Activated CD8-positive, alpha-beta memory T cell treated with anti-CD3 and anti-CD28 coated beads for 36 hours (primary cell): Measurements from ENCODE around the gene KANTR. TPM values are rescaled to one million over a fixed set of nuclear protein-coding genes. Genes with fewer than 3 reads are reported as not detected.
"Not testable (repeated sequence)": the region's sequence is repeated elsewhere in the genome, so short reads cannot be mapped to it uniquely, and the experiment has no call there.

Source experiments
- CTCF ChIA-PET: fragments of 350-600 bp; sonication (Branson Sonifier 250); formaldehyde crosslinking; loops from one replicate; lab custom pipeline; 2021; ENCODE audit warnings: antibody characterized with exemption; lab: Charles Lee
- POLR2A ChIA-PET: fragments of 350-600 bp; sonication (Branson Sonifier 250); formaldehyde crosslinking; loops from one replicate; lab custom pipeline; 2021; ENCODE audit warnings: antibody characterized with exemption; lab: Charles Lee
- total RNA-seq, 2 experiments: library from RNA; stranded (reverse); gene quantifications; one replicate each; pipeline ENCODE4 v1.2.3, GENCODE V29; 2021

KANTR gene
- total RNA-seq, 2 experiments from 2014 or later: 5.2 to 5.4 TPM

DNA sequence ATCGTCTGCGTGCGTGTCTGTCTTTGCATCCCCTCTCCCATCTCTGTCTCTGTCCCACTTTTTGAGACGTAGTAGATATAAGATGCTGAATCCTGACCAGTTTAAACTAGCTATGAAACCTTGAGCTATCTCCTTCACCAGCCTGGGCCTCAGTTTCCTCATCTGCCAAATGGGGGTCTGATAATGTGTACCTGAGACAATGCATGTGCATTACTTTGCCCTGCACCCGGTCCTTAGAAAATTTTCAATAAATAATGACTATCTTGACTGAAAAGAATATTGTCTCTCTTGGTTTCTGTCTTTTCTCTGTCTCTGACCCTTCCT lies 602 bp downstream of the KANTR start:
- CTCF ChIA-PET: interaction anchor here (1.0 kb wide), 2 partner anchors 22 to 46 kb away, joined by 3 to 4 read pairs; partner anchors contain the start of gene GPR173

GRCh38 chrX:53095796-53096195 lies 1.9 kb downstream of the KANTR start:
- ChIA-PET CTCF (no interaction called here), POLR2A (no interaction called here)

More for the DNA sequence above, 602 bp downstream of the KANTR start:
- POLR2A ChIA-PET: interaction anchor here (1.1 to 1.3 kb wide), 2 partner anchors 13 to 22 kb away, joined by 4 to 9 read pairs; partner anchors contain the start of gene TSPYL2

DNA sequence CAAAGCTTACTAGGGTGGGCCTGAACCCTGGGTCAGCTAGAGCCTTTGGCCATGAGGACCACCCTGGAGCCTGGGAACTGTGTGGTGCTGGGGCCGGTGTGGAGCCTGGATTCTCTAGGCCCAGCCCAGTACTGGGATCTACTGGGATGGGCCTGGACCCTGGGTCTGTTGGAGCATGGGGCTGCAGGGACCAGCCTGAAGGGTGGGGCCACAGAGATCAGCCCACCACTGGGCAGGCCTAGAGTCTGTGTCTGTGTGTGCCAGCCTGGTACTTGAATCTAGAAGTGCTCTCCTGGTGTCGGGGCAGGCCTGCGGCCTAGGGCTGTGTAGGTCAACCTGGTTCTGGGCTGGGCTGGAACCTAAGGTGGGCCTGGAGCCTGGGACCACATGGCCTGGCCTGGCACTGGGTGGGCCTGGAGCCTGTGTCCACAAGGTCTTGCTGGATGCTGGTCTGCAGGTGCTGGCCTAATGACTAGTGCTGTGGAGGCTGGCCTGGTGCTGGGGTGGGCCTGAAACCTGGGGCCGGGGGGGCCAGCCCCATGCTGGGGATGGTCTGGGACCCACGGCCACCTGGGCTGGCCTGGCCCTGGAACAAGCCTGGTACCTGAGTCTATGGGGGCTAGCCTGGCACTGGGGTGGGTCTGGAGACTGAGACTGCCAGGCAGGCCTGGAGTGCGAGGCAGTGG lies 21.1 kb downstream of the KANTR start:
- POLR2A ChIA-PET: no interaction called here
- CTCF ChIA-PET: no interaction called here

- ChIA-PET POLR2A (no interaction called here), CTCF (no interaction called here)
Observed at GRCh38 chrX:53115550-53115874, 21.6 kb downstream of the KANTR start.

DNA sequence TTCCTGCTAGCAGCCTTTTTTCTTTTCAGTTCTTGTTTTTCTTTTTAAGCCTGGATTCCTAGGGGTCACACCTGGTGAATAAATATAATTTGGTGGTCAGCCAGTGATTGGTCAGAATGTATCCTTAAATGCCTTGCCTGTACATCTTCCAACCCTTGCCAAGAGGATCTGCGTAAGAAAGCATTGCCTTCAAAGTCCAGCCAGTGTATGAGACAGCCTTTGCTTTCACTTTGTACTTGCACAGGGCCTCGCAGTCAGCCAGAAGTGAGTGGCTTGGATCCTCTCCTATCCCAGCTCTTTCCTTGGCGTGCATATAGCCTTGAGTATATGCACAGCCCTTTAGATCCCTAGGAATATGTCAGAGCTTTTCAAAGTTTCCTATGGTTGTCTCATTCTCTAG lies 22.2 kb downstream of the KANTR start:
- ChIA-PET CTCF (interaction anchor here (0.6 kb wide), 1 partner anchor 1167 kb away, joined by 3 read pairs; no protein-coding TSS in a partner anchor), POLR2A (no interaction called here)

- CTCF ChIA-PET: no interaction called here
- POLR2A ChIA-PET: no interaction called here
Observed at GRCh38 chrX:53122013-53122412, 28.1 kb downstream of the KANTR start.

DNA sequence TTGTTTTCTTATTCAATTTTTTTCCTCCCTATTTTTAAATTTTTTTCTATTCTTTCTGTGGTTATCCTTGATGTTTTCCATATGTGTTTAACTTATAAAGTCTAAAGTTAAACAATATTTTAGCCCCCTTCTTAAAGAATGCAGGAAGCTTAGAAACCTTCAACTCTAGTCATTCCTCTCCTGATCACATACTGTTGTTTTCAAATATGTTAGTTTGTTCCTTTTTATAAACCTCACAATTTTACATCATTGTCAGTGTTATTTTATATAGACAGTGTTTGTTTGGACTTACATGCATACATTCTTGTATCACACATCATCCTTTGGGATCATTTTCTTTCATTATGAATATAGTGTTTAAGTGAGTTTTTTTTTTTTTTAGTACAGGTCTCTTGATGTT lies 31.6 kb downstream of the KANTR start:
- ChIA-PET POLR2A (no interaction called here), CTCF (no interaction called here)

- CTCF ChIA-PET: no interaction called here
- POLR2A ChIA-PET: no interaction called here
Observed at GRCh38 chrX:53126377-53126776, 32.4 kb downstream of the KANTR start.

DNA sequence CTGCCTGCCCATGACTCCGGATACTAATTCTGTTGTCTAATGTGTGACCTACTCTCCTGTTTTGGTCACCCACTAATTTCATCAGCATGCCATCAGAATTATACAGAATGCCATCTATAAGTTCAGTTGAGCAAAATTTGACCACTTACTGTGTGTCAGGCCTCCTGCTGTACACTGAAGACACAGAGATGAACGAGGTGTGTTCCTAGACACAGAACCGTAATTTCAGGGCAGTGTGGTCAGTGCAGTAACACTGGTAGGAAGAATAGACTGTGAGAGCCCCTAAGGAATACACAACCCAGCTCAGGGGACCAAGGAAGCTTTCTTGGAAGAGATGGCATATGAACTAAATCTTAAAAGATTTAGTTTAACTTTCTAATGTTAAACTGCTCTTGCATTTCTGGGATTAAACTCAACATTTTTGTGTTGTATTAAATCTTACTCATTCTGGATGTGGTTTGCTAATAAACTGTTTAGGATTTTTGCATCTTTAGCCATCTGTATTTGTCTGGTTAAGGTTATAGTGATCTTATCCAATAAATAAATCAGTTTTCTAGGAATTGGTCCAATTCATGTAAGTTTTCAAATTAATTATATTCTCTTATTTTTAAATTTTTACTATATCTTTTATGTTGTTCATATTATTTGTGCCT lies 34.3 kb downstream of the KANTR start:
- POLR2A ChIA-PET: no interaction called here

GRCh38 chrX:53133400-53133799 lies 39.5 kb downstream of the KANTR start:
- ChIA-PET CTCF (no interaction called here), POLR2A (no interaction called here)

More for the DNA sequence above, 34.3 kb downstream of the KANTR start:
- CTCF ChIA-PET: no interaction called here

- ChIA-PET POLR2A (no interaction called here), CTCF (no interaction called here)
Observed at GRCh38 chrX:53135581-53135980, 41.6 kb downstream of the KANTR start.

DNA sequence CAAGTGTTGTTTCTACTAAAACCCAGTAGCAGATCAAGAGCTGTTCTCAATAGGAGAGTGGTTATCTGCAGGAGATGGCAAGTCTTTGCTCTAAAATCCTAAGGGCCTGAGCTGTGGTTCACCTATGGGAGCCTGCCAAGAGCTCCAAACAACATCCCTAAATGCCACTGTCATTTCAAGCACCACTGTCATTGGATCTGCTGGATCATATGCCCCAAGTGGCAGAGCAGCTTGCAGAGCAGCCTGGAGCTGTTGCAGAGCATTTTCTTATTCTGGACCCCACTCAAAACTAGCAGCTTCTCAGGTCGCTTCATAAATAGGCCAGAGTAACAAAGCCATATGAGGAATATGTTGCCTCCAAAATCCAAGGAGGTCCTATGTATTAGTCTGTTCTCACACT lies 59.6 kb downstream of the KANTR start:
- CTCF ChIA-PET: no interaction called here
- POLR2A ChIA-PET: no interaction called here

GRCh38 chrX:53155512-53156206 lies 61.7 kb downstream of the KANTR start:
- CTCF ChIA-PET: no interaction called here
- POLR2A ChIA-PET: no interaction called here

DNA sequence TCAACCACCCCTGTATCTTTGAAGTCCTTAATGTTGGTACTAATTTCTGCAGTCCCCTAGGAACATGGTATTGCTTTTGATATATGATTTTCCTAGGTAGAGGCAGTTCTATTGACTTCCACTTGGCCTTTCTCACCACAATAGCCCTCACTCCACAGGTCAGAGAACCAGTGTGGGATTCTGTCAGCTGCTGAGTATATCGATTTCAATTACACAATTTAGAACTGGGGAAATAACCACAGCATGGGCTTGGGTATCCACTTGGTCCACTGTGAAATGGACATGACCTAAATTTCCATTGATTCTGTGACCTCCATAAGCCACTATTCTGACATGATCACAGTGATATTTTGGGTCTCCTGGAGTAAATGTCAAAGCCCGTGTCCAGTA lies 62.3 kb downstream of the KANTR start:
- ChIA-PET CTCF (no interaction called here), POLR2A (no interaction called here)

GRCh38 chrX:53159184-53159583 lies 65.2 kb downstream of the KANTR start:
- ChIA-PET CTCF (no interaction called here), POLR2A (no interaction called here)

- ChIA-PET POLR2A (no interaction called here), CTCF (no interaction called here)
Observed at GRCh38 chrX:53160297-53160983, 66.5 kb downstream of the KANTR start.

DNA sequence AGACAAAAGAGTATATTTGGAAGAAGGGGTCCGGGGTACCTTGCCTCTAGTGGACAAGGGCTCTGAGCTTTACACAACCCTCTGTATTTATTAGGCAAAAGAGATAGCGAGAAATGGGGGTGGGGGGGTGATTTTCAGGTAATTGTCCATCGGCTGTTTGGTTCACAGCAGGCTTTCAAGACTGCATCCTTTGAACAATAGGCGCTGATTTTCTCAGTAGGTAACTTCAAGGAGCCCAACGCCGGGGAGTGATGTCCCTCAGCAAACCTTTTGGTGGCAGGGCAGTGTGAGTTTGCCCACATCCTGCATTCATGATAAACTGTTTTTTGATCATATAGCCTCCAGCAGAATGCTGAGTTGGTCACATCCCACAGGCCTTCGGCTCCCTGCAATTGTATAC lies 69.5 kb downstream of the KANTR start:
- ChIA-PET CTCF (no interaction called here), POLR2A (no interaction called here)

- POLR2A ChIA-PET, CTCF ChIA-PET: not testable (repeated sequence)
Observed at GRCh38 chrX:53164566-53164965, 70.6 kb downstream of the KANTR start.

- POLR2A ChIA-PET: no interaction called here
- CTCF ChIA-PET: no interaction called here
Observed at GRCh38 chrX:53166103-53166502, 72.2 kb downstream of the KANTR start.

DNA sequence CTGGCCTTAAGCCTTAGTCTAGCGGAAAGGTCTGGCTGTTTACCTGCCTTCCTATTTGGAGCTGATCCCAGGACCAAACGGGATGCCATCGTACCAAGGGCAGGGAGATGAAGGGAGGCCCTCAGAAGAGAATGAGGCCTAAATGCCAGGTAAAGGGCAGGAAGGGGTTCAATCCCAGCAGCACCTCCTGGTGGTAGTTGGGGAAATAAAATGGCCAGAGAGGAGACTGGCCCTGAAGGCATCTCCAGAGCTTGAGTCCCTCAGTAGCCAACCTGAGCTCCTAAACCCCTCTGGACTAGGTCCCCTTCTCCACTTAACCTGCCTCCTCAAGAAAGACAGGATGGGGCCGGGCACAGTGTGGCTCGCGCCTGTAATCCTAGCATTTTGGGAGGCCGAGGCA lies 77.4 kb downstream of the KANTR start:
- CTCF ChIA-PET: interaction anchor here (0.5 kb wide), 1 partner anchor 53 kb away, joined by 4 read pairs; no protein-coding TSS in a partner anchor
- POLR2A ChIA-PET: no interaction called here
